Measurements from ENCODE around the gene ST6GAL1. TPM values are rescaled to one million over a fixed set of nuclear protein-coding genes. Genes with fewer than 3 reads are reported as not detected.
A peak's percentile ranks its signal among the peaks of the same experiment; 100 is the strongest.

The ST6GAL1 gene
- total and polyA plus RNA-seq, 12 donors, result 19.5 to 94.7 (median 65.8) TPM

- no peak for TF ChIP-seq CTCF (IDR thresholded peaks at IDR 0.05)
- peak overlapping the region; percentile 70 to 97 (median 92) for H3K4me3 ChIP-seq
These were observed 1.4 kb downstream of the ST6GAL1 start for GRCh38 chr3:186931532-186932280.

GRCh38 chr3:186932281-186933181, 2.2 kb downstream of the ST6GAL1 start:
- 15 to 16% methylated on average over 15 of the region's 15 CpGs for WGBS, 2 donors
- DNase-seq (peak in 1 of 2 donors; percentile 58), ATAC-seq (peak in 6 of 8 donors; percentile 16 to 44 (median 32))
- peak overlapping the region; percentile 70 to 97 (median 92) for H3K4me3 ChIP-seq
- peaks cover 0 to 34% (median 3%) of the 10 kb centered on the region in 9 donors for H3K36me3 ChIP-seq
- intact Hi-C loops (cut with DNase I), result loop anchor here in 6 of 10 donors (5.0 to 10.0 kb wide), 9 partner anchors 45 to 998 kb away; partner anchors contain the start of gene TRA2B (in 1 of the 6)
- H3K9me3 ChIP-seq, result no peaks in the 10 kb centered on the region
- TF ChIP-seq CTCF (IDR thresholded peaks at IDR 0.05), result no peak
- H3K4me1 ChIP-seq, result peaks cover 11 to 64% (median 44%) of the 10 kb centered on the region in 9 donors
- H3K27me3 ChIP-seq, result no peaks in the 10 kb centered on the region
- peak overlapping the region; percentile 91 to 97 (median 96) for H3K27ac ChIP-seq

More at GRCh38 chr3:186931532-186932280, 1.4 kb downstream of the ST6GAL1 start:
- Histone ChIP-seq H3K27me3 (no peaks in the 10 kb centered on the region), H3K4me1 (peaks cover 11 to 64% (median 44%) of the 10 kb centered on the region in 9 donors), H3K9me3 (no peaks in the 10 kb centered on the region), H3K27ac (peak overlapping the region; percentile 91 to 97 (median 96)), H3K36me3 (peaks cover 0 to 29% (median 3%) of the 10 kb centered on the region in 9 donors)
- ATAC-seq, result peak; percentile 13 to 64 (median 52)
- 1 to 2% methylated on average over 32 of the region's 32 CpGs for WGBS, 2 donors
- intact Hi-C loops (cut with DNase I), result loop anchor here in 6 of 10 donors (2.0 to 10.0 kb wide), 10 partner anchors 44 to 997 kb away; partner anchors contain the start of gene TRA2B (in 1 of the 6)
- DNase-seq, result peak; percentile 51 to 52

- H3K27ac ChIP-seq, result peak overlapping the region in 9 of 10 donors; percentile 91 to 97 (median 96)
- 73% methylated on average over 4 of the region's 4 CpGs for WGBS, 2 donors
These were observed 3.5 kb downstream of the ST6GAL1 start for GRCh38 chr3:186933816-186934215.

More at GRCh38 chr3:186933816-186934215, 3.5 kb downstream of the ST6GAL1 start:
- Histone ChIP-seq H3K4me1 (peaks cover 11 to 70% (median 55%) of the 10 kb centered on the region in 9 donors), H3K36me3 (peaks cover 0 to 35% (median 3%) of the 10 kb centered on the region in 9 donors), H3K9me3 (no peaks in the 10 kb centered on the region), H3K27me3 (no peaks in the 10 kb centered on the region), H3K4me3 (peak overlapping the region in 1 of 10 donors; percentile 93)
- no peak for DNase-seq
- intact Hi-C loops (cut with DNase I), result loop anchor here in 6 of 10 donors (5.0 to 10.0 kb wide), 9 partner anchors 43 to 999 kb away; partner anchors contain the start of gene TRA2B (in 1 of the 6)
- ATAC-seq, result no peak
- TF ChIP-seq CTCF (IDR thresholded peaks at IDR 0.05), result no peak

All from heart right ventricle (tissue), 16 donors.